GM12878 (cell line): ENCODE measurements around the gene OXA1L.

ENCODE experiments used
- BHLHE40 ChIP-seq, 2 experiments: fragments of 450-650 bp in 1 of 2; IDR thresholded peaks; 2 replicates each; pipeline ENCODE4 v1.6.1; 2011 to 2017; ENCODE audit warnings: low read depth in 2 of 2, borderline replicate concordance in 1 of 2, improper control_type of control experiment in 1 of 2, low read length in 1 of 2, mild to moderate bottlenecking in 1 of 2
- CBFB ChIP-seq: IDR thresholded peaks from 2 replicates; pipeline ENCODE4 v1.6.1; 2016; ENCODE audit warnings: antibody characterized with exemption, low read depth
- CTCF ChIP-seq, 3 experiments: IDR thresholded peaks in 2 of 3; conservative IDR thresholded peaks in 1 of 3; 2 replicates each; pipeline ENCODE4 v1.5.1; 2011; ENCODE audit warnings: low read depth in 3 of 3, low read length in 3 of 3, mild to moderate bottlenecking in 3 of 3, control low read depth in 2 of 3, moderate library complexity in 2 of 3, inconsistent platforms in 1 of 3, mixed read lengths in 1 of 3; ENCODE audit not compliant: control insufficient read depth in 2 of 3, insufficient read depth in 1 of 3; ENCODE audit errors: extremely low read depth in 1 of 3
- EZH2 ChIP-seq: IDR thresholded peaks from 2 replicates; pipeline ENCODE4 v1.6.1; 2012; ENCODE audit warnings: low read depth, mild to moderate bottlenecking, control low read depth, inconsistent platforms, low read length, borderline replicate concordance; ENCODE audit not compliant: control insufficient read depth
- MAX ChIP-seq: IDR thresholded peaks from 2 replicates; pipeline ENCODE4 v1.6.1; 2012; ENCODE audit warnings: low read depth, low read length, improper control_type of control experiment
- MTA3 ChIP-seq: IDR thresholded peaks from 2 replicates; pipeline ENCODE4 v1.6.1; 2012; ENCODE audit warnings: low read length, inconsistent platforms, borderline replicate concordance
- NR2F1 ChIP-seq: fragments of 450-650 bp; conservative IDR thresholded peaks from 2 replicates; pipeline ENCODE4 v1.6.1; 2017; ENCODE audit warnings: mild to moderate bottlenecking
- PBX3 ChIP-seq: IDR thresholded peaks from 2 replicates; pipeline ENCODE4 v1.6.1; 2011; ENCODE audit warnings: mild to moderate bottlenecking, low read depth, low read length, moderate library complexity; ENCODE audit not compliant: insufficient replicate concordance
- RAD21 ChIP-seq: IDR thresholded peaks from 2 replicates; pipeline ENCODE4 v1.6.1; 2011; ENCODE audit warnings: mild to moderate bottlenecking, low read depth, low read length, moderate library complexity; ENCODE audit not compliant: insufficient read depth
- TAF1 ChIP-seq: IDR thresholded peaks from 2 replicates; pipeline ENCODE4 v1.6.1; 2011; ENCODE audit warnings: mild to moderate bottlenecking, low read depth, low read length, borderline replicate concordance
- ZNF274 ChIP-seq: IDR thresholded peaks from one replicate; pipeline ENCODE4 v1.8.0; 2011; ENCODE audit not compliant: insufficient read length, insufficient read depth

- TF ChIP-seq ZNF274, result no peak
- TF ChIP-seq CTCF (IDR thresholded peaks at IDR 0.05 in 2 of 3, conservative IDR thresholded peaks at IDR 0.05 in 1 of 3; ENCODE audit: control insufficient read depth in 2 of 3, extremely low read depth in 1 of 3, insufficient read depth in 1 of 3, low read depth in 3 of 3, low read length in 3 of 3), result no peak
- no peak for TF ChIP-seq BHLHE40 (IDR thresholded peaks at IDR 0.05; ENCODE audit: borderline replicate concordance in 1 of 2, low read depth in 2 of 2, low read length in 1 of 2)
- TF ChIP-seq TAF1, result no peak
- TF ChIP-seq NR2F1, result no peak
- TF ChIP-seq PBX3, result no peak
- no peak for TF ChIP-seq MAX
- TF ChIP-seq MTA3, result no peak
- TF ChIP-seq EZH2, result no peak
- TF ChIP-seq CBFB, result no peak
- TF ChIP-seq RAD21, result no peak
Observed at GRCh38 chr14:22733829-22734228, 32.7 kb upstream of the OXA1L start.
